HUDEP-2 (cell line): ENCODE measurements around the gene CSRNP3.
"Not testable (repeated sequence)": the region's sequence is repeated elsewhere in the genome, so short reads cannot be mapped to it uniquely, and the experiment has no call there.

Experiments used
- DNase-seq, 76 experiments: peaks; one replicate each; lab custom pipeline; 2025; ENCODE audit not compliant: unreplicated experiment in 76 of 76; lab: John Stamatoyannopoulos, UW

The CSRNP3 gene

GRCh38 chr2:165629776-165630175 is 160.3 kb downstream of the CSRNP3 start:
- DNase-seq: no peak

DNA sequence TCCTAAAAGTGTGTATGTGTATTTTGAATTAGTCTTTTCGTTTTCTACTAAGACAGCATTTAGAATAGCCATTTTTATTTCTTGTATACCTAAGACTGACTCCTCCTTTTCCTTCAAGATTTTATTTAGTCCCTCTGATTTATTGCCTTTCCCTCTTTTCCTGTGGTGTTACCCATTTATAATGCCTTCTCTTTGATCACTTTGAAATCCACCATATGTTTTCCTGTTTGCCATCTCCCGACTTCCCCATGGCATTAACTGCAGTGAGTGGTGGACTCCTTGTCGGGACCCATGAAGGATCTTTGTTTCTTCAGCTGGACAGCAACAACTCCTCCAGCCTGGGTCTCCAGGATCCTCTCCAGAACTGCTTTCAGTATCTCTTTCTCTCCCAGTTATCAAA is 160.7 kb downstream of the CSRNP3 start:
- no peak for DNase-seq

GRCh38 chr2:165631089-165631488 is 161.6 kb downstream of the CSRNP3 start:
- no peak for DNase-seq

DNA sequence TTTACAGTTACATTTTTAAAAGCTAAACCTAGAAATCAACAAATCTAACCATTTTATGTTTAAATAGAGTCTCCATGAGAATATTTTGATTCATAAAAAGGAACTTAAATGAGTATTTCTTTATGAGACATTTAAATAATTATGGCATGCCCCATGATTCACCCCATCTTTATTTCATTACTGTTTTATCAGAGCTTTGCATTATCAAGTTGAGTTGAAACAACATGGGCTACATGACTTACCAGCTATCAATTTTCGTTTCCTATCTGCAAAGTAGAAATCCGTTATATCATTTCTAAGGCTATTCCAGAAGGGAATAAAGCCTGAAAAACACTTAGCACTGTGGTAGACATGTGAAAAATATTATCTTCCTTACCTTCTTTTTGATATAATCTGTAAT is 163.1 kb downstream of the CSRNP3 start:
- no peak for DNase-seq

GRCh38 chr2:165633431-165633830 is 163.9 kb downstream of the CSRNP3 start:
- DNase-seq: no peak

GRCh38 chr2:165634282-165634681 is 164.8 kb downstream of the CSRNP3 start:
- no peak for DNase-seq

GRCh38 chr2:165634855-165635254 is 165.4 kb downstream of the CSRNP3 start:
- DNase-seq: no peak

DNA sequence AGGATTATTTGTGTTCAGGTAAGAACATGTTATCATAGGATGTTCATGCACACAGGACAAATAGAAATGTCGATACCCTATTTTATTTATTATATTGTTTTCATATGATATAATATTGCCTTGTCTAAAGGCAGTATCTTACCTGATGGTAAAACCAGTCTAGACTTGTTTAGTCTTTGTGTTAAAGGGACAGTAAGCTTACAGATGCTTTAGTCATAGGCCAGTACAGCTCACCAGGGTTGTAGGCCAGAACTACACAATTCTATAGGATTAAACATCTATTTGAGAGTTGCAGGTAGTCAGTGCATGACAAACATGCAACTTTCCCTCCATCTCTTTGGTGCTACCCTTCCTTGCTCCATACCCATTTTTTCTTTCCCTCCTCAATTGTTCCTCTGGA is 166.0 kb downstream of the CSRNP3 start:
- DNase-seq: no peak

DNA sequence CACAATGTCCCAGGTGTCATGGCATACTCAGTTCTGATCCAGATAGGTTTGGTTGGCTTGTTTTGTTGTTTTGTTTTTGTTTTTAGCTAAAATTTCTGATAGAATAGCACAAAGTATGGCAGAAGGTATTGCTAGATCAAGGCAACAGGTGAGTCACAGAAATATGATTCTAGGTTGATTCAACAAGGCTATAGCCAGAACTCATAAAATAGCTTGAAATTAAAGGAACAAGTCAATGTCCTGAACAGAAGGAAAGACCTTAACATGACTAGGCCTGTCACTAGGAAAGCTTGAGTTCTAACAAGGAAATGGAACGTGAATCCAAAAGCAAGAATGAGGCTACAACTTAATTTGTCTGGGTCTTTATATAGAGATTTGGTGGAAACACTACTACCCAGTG is 167.5 kb downstream of the CSRNP3 start:
- DNase-seq: no peak

GRCh38 chr2:165637396-165637795 is 167.9 kb downstream of the CSRNP3 start:
- no peak for DNase-seq

DNA sequence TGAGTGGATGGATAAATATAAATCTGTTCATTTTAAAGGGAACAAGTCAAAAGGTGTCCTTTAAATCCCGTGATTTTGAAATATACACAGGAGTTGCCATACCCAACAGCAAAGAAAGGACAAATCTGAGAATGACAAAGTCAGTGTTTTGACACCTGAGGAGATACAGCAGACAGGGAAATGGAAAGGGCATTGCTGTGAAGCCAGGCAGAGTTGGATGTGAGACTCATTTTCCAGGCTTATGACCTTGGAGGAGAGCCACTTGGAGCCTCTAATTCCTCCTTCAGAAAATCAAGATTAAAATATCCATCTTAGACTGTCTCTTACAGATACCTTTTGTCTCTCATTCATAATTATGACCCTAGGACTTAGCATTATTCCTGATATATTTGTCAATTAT is 170.0 kb downstream of the CSRNP3 start:
- DNase-seq: no peak

GRCh38 chr2:165640247-165640929 is 170.9 kb downstream of the CSRNP3 start:
- no peak for DNase-seq

GRCh38 chr2:165645930-165646831 is 176.7 kb downstream of the CSRNP3 start:
- no peak for DNase-seq

DNA sequence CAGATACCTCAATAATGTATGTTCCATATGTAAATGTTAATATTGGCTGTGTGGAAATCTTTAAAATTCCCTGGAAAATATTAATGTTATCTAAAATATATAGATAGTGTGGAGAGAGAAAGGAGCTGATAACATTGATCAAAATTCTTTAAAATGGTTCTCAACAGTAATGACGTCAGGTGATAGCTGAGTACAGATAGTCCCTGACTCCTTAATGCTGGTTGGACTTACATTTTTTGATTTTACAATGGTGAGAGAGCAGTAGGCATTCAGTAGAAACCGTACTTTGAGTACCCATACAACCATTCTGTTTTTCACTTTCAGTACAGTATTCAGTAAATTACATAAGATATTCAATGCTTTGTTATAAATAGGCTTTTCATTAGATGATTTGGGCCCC is 177.9 kb downstream of the CSRNP3 start:
- DNase-seq: no peak

GRCh38 chr2:165648801-165649200 is 179.3 kb downstream of the CSRNP3 start:
- DNase-seq: no peak

GRCh38 chr2:165651233-165651632 is 181.7 kb downstream of the CSRNP3 start:
- DNase-seq: no peak

DNA sequence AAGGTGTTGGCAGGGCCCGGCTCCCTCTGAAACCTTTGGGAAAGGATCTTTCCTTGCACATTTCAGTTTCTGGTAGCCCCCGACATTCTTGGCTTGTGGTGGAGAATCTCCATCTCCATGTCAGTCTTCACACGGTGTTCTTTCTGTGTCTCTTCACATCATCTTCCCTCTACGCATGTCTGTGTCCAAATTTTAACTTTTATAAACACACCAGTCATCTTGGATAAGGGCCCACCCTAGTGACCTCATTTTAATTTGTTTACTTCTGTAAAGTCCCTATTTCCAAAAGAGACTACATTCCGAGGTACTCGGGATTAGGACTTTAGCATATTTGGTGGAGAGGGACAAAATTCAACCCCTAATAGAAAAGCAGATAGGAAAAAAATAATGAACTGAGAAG is 186.2 kb downstream of the CSRNP3 start:
- no peak for DNase-seq

GRCh38 chr2:165660361-165660760 is 190.9 kb downstream of the CSRNP3 start:
- DNase-seq: no peak

DNA sequence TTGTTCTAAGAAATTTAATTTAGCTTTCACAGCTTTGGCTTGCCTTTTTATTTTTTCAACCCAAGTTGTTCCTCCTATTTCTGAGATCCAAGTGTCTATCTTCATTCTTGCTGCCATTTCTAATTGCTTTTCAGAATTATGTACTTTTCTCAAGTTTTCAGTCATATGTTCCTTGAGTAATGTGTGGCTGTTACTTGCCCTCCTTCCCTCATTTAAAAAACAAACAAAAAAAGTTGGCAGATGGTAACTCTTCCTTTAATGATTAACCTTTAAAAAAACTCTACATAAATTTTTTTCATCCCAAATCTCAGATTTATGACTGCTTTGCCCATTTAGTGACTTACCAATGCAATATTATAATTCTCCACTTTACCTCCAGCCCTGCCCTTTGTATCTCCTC is 193.2 kb downstream of the CSRNP3 start:
- no peak for DNase-seq

GRCh38 chr2:165665614-165666013 is 196.1 kb downstream of the CSRNP3 start:
- no peak for DNase-seq

DNA sequence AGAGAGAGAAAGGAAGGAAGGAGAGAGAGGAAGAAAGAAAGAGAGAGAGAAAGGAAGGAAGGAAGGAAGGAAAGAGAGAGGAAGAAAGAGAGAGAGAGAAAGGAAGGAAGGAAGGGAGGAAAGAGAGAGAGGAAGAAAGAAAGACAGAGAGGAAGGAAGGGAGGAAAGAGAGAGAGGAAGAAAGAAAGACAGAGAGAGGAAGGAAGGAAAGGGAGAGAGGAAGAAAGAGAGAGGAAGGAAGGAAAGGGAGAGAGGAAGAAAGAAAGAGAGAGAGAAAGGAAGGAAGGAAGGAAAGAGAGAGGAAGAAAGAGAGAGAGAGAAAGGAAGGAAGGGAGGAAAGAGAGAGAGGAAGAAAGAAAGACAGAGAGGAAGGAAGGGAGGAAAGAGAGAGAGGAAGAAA is 196.6 kb downstream of the CSRNP3 start:
- not testable (repeated sequence) for DNase-seq

DNA sequence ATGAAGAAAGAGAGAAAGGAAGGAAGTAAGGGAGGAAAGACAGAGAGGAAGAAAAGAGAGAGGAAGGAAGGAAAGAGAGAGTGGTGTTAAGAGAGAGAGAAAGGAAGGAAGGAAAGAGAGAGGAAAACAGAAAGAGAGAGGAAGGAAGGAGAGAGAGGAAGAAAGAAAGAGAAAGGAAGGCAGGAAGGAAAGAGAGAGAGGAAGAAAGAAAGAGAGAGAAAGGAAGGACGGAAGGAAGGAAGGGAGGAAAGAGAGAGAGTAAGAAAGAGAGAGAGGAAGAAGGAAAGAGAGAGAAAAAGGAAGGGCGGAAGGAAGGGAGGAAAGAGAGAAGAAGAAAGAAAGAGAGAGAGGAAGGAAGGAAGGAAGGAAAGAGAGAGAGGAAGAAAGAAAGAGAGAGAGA is 197.1 kb downstream of the CSRNP3 start:
- DNase-seq: no peak
